Glomerular visceral epithelial cell (primary cell): ENCODE measurements around the gene TFCP2.
A peak's percentile ranks its signal among the peaks of the same experiment; 100 is the strongest.
"Not testable (repeated sequence)": the region's sequence is repeated elsewhere in the genome, so short reads cannot be mapped to it uniquely, and the experiment has no call there.

Experiments used
- DNase-seq: peaks from one replicate; pipeline ENCODE4 v3.0.0-alpha.2; 2016; ENCODE audit errors: extremely low spot score

Gene TFCP2, protein sequence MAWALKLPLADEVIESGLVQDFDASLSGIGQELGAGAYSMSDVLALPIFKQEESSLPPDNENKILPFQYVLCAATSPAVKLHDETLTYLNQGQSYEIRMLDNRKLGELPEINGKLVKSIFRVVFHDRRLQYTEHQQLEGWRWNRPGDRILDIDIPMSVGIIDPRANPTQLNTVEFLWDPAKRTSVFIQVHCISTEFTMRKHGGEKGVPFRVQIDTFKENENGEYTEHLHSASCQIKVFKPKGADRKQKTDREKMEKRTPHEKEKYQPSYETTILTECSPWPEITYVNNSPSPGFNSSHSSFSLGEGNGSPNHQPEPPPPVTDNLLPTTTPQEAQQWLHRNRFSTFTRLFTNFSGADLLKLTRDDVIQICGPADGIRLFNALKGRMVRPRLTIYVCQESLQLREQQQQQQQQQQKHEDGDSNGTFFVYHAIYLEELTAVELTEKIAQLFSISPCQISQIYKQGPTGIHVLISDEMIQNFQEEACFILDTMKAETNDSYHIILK

GRCh38 chr12:51172515-51173431 lies at the start of gene TFCP2:
Gene TFCP2, minus strand, starts transcription at chr12:51173135. Its CDS starts 713 bp downstream, at chr12:51172422.
- DNase-seq = peak; percentile 93

GRCh38 chr12:51222461-51222860 lies 49.5 kb upstream of the TFCP2 start:
- DNase-seq = no peak

DNA sequence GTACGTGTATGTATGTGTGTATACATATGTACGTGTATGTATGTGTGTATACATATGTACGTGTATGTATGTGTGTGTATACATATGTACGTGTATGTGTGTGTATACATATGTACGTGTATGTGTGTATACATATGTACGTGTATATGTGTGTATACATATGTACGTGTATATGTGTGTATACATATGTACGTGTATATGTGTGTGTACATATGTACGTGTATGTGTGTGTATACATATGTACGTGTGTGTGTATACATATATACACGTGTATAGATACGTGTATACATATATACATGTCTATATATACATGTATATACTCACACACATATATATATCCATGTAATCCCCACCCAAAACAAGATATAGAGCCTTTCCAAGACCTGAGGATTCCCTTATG lies 46.9 kb upstream of the TFCP2 start:
- DNase-seq = not testable (repeated sequence)

DNA sequence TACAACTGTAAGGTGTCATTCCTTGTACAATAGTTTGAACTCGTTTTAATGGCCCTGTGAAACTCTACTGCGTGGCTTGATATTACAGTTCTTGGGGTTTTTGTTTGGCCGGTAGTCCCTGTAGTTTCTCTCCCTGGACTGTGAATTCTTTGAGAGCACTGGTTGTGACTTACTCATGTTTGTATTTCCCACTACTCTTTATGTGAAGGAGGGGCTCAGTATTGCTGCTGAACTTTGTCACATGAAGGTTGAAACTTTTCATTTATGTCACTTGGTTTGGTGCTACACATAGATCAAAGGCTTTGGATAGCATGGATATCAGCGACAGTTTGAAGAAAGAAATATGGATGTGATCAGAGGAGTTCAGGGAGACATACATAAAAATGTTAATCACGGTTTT lies 46.4 kb upstream of the TFCP2 start:
- no peak for DNase-seq

- DNase-seq = peak; percentile 17
These were observed 45.7 kb upstream of the TFCP2 start for GRCh38 chr12:51218607-51219161.

- DNase-seq = peak; percentile 81
These were observed 45.2 kb upstream of the TFCP2 start, which contains the start of gene POU6F1 for GRCh38 chr12:51217968-51218606. Gene POU6F1, minus strand, starts transcription at chr12:51218062. Its CDS starts 11,226 bp downstream, at chr12:51206836.

DNA sequence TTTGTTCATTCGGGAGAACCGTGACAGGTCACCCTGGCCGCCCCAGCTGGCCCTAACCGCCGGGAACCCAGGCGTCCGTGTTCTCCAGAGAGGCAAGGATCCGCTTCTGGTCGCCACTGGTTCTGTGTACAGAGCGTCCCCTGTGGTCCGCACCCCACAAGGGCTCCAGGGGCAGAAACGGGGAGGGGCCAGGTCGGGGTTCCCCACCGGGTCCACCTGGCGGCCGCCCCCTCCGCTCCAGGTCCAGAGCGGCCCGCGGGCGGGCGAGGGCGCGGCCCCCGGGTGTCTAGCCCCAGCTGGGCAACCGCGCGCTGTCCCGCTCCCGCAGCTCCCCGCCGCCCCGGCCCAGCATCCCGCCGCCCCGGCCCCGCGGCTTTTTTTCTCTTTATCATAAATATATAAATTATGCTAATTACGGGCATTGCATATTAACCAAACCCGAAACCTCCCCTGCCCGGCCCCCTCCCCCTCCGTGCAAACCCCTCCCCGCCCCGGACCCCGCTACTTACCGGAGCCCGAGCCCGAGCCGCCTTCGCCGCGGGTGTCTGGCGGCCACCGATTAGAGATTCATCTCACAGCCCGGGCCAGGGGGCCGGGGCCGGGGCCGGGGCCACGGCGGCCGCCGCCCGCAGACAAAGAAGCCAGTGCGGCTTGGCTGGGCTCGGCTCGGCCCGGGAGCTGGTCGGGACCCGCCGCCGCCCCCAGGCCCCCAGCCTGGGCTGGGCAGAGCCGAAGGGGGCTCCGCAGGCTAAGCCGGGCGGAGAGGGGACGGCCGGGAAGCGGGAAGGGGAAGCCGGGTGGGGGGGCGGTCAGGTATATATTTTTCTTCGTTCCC lies 44.4 kb upstream of the TFCP2 start:
- DNase-seq = peak; percentile 45

DNA sequence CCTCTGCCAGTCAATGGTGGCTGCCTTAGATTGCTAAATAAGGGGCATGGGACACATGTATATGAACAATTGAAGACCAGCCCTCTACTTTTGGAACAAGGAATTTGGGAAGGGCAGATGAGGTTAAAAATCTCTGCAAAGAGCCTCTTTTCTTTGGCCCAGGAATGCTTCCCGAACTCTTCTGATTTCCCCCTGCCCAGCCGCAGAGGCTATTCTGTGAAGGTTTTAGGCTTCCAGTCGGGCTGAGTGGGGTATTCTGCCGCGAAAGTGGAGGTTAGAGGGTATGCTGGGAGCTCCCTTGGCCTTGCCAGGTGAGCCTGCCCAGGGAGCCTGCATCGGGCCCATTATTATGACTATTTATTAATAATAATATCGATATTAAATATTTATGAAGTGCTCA lies 43.7 kb upstream of the TFCP2 start:
- DNase-seq = no peak

DNA sequence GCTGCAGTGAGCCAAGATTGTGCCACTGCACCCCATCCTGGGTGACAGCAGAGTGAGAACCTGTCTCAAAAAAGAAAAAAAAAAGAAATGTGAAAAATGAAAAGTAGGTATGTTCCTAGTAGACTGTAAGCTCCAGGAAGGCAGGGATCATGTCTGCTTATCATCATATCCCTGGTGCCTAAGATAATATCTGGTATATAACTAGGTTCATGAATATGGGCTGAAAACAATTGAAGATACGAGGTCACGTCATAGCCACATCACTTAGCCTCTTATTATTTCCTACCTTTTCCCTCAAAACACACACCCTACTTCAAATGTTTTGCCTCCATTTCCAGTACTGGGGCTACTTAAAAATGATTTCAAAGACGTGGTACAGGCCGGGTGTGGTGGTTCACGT lies 42.0 kb upstream of the TFCP2 start:
- DNase-seq = no peak

- DNase-seq = no peak
These were observed 37.9 kb upstream of the TFCP2 start for GRCh38 chr12:51210690-51211395.

DNA sequence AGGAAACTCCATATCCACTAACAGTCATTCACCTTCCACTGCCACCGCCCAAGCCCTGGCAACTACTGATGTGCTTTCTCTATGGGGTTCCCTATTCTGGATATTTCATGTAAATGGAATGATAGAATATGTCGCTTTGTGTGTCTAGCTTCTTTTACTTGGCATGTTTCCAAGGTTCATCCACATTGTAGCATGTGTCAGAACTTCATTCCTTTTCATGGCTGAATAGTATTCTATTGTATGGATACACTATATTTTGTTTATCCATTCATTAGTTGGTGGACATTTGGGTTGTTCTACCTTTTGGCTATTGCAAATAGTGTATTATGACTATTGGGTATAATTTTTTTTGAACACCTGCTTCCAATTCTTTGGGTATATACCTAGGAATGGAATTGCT lies 36.3 kb upstream of the TFCP2 start:
- no peak for DNase-seq

DNA sequence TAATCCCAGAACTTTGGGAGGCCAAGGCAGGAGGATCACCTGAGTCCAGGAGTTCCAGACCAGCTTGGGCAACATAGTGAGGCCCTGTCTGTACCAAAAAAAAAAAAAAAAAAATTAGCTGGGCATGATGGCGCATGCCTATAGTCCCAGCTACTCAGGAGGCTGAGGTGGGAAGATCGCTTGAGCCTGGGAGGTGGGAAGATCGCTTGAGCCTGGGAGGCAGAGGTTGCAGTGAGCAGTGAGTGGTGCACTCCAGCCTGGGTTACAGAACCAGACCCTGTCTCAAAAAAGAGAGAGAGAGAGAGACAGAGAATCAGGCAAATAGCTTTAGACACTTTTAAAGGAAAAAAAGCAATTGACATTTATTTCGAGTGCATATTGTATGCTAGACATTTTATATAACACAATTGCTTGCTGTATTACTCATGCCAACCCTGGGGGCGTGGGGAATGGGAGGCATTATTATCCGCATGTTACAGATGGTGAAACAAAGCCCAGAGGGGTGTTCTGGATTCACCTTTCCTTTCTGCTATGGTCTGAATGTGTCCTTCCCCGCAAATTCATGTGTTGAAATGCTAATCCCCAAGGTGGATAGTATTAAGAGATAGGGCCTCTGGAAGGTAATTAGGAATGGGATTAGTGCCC lies 35.2 kb upstream of the TFCP2 start:
- no peak for DNase-seq

GRCh38 chr12:51205350-51205749 lies 32.4 kb upstream of the TFCP2 start:
- no peak for DNase-seq

GRCh38 chr12:51202718-51203117 lies 29.8 kb upstream of the TFCP2 start:
- no peak for DNase-seq

DNA sequence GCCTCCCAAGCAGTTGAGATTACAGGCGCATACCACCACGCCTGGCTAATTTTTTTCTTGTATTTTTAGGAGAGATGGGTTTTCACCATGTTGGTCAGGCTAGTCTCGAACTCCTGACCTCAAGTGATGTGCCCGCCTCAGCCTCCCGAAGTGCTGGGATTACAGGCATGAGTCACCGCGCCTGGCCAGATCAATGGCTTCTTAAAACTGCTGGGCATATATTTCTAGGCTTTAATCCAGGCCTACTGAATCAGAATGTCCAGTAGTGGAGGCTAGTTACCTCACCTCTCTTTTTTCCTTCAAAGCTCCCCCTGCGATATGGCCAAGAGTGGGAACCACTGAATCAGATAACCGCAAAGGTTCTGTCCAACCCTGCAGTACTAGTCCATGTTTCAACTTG lies 27.9 kb upstream of the TFCP2 start:
- DNase-seq = peak; percentile 25

DNA sequence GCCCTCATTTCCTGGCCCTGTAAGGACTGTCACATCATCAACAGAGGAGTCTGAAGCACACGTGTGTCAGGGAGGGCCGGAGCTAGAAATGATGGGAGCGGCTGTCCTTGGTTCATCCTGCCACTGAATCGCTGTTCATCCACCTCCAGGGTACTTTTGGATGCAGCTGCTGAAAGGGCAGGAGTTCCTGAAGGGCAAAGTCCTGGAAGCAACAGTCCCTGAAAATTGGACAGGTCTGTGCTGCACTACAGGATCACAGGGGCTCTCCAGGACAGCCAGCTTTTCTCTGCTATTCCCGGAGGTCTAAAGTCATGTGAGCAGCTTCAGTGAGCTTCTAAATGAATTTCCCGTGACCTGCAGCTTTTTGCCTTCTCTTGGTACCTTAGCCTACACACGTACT lies 27.2 kb upstream of the TFCP2 start:
- DNase-seq = no peak

DNA sequence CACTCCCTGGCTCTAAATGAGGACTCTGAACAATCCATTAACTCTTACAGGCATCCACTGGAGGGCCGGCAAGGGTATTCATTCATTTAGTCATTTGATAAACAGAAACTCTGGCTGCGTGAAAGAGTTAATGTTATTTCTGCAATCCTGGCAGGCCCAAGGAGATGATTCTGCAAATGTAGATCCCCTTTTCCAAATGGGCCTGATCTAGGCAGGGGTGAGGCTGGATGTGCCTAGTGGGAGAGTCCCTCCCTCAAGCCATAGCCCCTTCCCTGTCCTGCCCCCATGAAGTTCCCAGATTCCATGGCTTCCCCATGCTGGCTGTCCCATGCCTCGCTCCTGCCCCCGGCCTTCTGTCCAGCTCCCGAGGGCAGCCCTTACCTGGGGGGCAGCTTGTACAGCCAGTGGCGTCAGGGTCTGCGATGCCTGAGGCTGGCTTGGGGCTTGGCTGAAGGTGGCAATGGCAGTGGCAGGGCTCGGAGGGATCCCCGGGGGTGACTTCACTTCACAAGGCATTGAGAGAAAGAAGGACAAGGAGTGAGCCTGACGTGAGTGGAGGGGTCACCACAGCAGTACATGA lies 26.5 kb upstream of the TFCP2 start:
- DNase-seq = no peak

GRCh38 chr12:51198568-51199365 lies 25.8 kb upstream of the TFCP2 start:
- no peak for DNase-seq
